Neural progenitor cell (in vitro differentiated cells): ENCODE measurements around the gene AHNAK2. TPM values are rescaled to one million over a fixed set of nuclear protein-coding genes. Genes with fewer than 3 reads are reported as not detected.
"Not testable (repeated sequence)": the region's sequence is repeated elsewhere in the genome, so short reads cannot be mapped to it uniquely, and the experiment has no call there.

Source experiments
- DNase-seq: peaks from one replicate; pipeline ENCODE4 v3.0.0-alpha.2; 2016; ENCODE audit warnings: low spot score
- H2AFZ ChIP-seq: fragments of 200-600 bp; sonication (generic); replicated peaks from 2 replicates; pipeline ENCODE4 v1.6.1; 2016; ENCODE audit warnings: antibody characterized with exemption
- H3F3A ChIP-seq: fragments of 200-600 bp; sonication (generic); 2 replicates; pipeline ENCODE4 v1.6.1; 2016; ENCODE audit warnings: antibody characterized with exemption, low read depth
- H3K27ac ChIP-seq: fragments of 200-600 bp; sonication (generic); 2 replicates; pipeline ENCODE4 v1.5.1; 2016; ENCODE audit warnings: mild to moderate bottlenecking
- H3K27me3 ChIP-seq: fragments of 200-600 bp; sonication (generic); 2 replicates; pipeline ENCODE4 v1.6.1; 2016; ENCODE audit warnings: mild to moderate bottlenecking, moderate library complexity
- H3K36me3 ChIP-seq: fragments of 200-600 bp; sonication (generic); 2 replicates; pipeline ENCODE4 v1.5.1; 2016
- H3K4me1 ChIP-seq: fragments of 200-600 bp; sonication (generic); 2 replicates; pipeline ENCODE4 v1.6.1; 2016; ENCODE audit warnings: mixed run types
- H3K4me2 ChIP-seq: fragments of 200-600 bp; sonication (generic); 2 replicates; pipeline ENCODE4 v1.6.1; 2016
- H3K4me3 ChIP-seq: fragments of 200-600 bp; sonication (generic); 2 replicates; pipeline ENCODE4 v1.5.1; 2016
- H3K79me2 ChIP-seq: fragments of 200-600 bp; sonication (generic); 2 replicates; pipeline ENCODE4 v1.6.1; 2016; ENCODE audit warnings: low read depth
- H3K9ac ChIP-seq: fragments of 200-600 bp; sonication (generic); 2 replicates; pipeline ENCODE4 v1.6.1; 2016
- H3K9me3 ChIP-seq: fragments of 200-600 bp; sonication (generic); 2 replicates; pipeline ENCODE4 v1.5.1; 2016; ENCODE audit warnings: low read depth
- H4K20me1 ChIP-seq: fragments of 200-600 bp; sonication (generic); 2 replicates; pipeline ENCODE4 v1.6.1; 2016; ENCODE audit warnings: low read depth
- H3K27ac Mint-ChIP-seq: 3 replicates; pipeline ENCODE4 v1.8.0; 2021; ENCODE audit warnings: mixed read lengths
- H3K27me3 Mint-ChIP-seq: 2 replicates; pipeline ENCODE4 v1.8.0; 2022; ENCODE audit warnings: low read depth, mild to moderate bottlenecking, inconsistent platforms, moderate library complexity, mixed read lengths; ENCODE audit not compliant: insufficient read depth
- H3K36me3 Mint-ChIP-seq: 3 replicates; pipeline ENCODE4 v1.8.0; 2021; ENCODE audit warnings: mixed read lengths
- H3K4me1 Mint-ChIP-seq: 3 replicates; pipeline ENCODE4 v1.8.0; 2021; ENCODE audit warnings: mixed read lengths
- H3K4me3 Mint-ChIP-seq: 3 replicates; pipeline ENCODE4 v1.8.0; 2021; ENCODE audit warnings: mild to moderate bottlenecking, moderate library complexity, mixed read lengths
- H3K9me3 Mint-ChIP-seq: 3 replicates; pipeline ENCODE4 v1.8.0; 2020; ENCODE audit warnings: mixed read lengths
- CTCF ChIP-seq: fragments of 200-600 bp; sonication (generic); IDR thresholded peaks from 2 replicates; pipeline ENCODE4 v1.5.1; 2017; ENCODE audit warnings: antibody characterized with exemption, mild to moderate bottlenecking
- EZH2 ChIP-seq: fragments of 200-600 bp; sonication (generic); IDR thresholded peaks from 2 replicates; pipeline ENCODE4 v1.6.1; 2017; ENCODE audit warnings: antibody characterized with exemption, mild to moderate bottlenecking, moderate library complexity
- EZH2phosphoT487 ChIP-seq: fragments of 200-600 bp; sonication (generic); IDR thresholded peaks from 2 replicates; pipeline ENCODE4 v1.6.1; 2017; ENCODE audit warnings: antibody characterized with exemption
- total RNA-seq: library from RNA; depleted of rRNA; stranded (reverse); fragments of >200 nt; gene quantifications from 2 replicates; pipeline ENCODE4 v1.2.3, GENCODE V29; 2015; ENCODE audit warnings: low replicate concordance

The AHNAK2 gene
- total RNA-seq, 1 donor from 2014 or later: 0.77 TPM

GRCh38 chr14:104943216-104944015 lies 34.8 kb downstream of the AHNAK2 start:
- not testable (repeated sequence) for H3K9me3 ChIP-seq, H3K4me3 Mint-ChIP-seq, H3K4me3 ChIP-seq, H3K27me3 Mint-ChIP-seq, H2AFZ ChIP-seq, H3K36me3 Mint-ChIP-seq, H3K79me2 ChIP-seq, H3K4me1 Mint-ChIP-seq, H3F3A ChIP-seq, H3K4me2 ChIP-seq, H3K4me1 ChIP-seq, H3K9ac ChIP-seq, H4K20me1 ChIP-seq, H3K27ac Mint-ChIP-seq, H3K36me3 ChIP-seq, H3K9me3 Mint-ChIP-seq, H3K27ac ChIP-seq, DNase-seq
- H3K27me3 ChIP-seq: peaks cover 21% of the 10 kb centered on the region

GRCh38 chr14:104942586-104942985 lies 35.6 kb downstream of the AHNAK2 start:
- no peaks in the 10 kb centered on the region for H4K20me1 ChIP-seq
- peaks cover 6% of the 10 kb centered on the region for H3K27me3 Mint-ChIP-seq
- H3F3A ChIP-seq: no peaks in the 10 kb centered on the region
- H3K36me3 ChIP-seq: no peaks in the 10 kb centered on the region
- DNase-seq: no peak
- peaks cover 29% of the 10 kb centered on the region for H3K27me3 ChIP-seq
- no peaks in the 10 kb centered on the region for H3K36me3 Mint-ChIP-seq
- no peaks in the 10 kb centered on the region for H3K79me2 ChIP-seq
- no peak overlapping the region for H3K27ac Mint-ChIP-seq
- H3K4me3 ChIP-seq: no peak overlapping the region
- no peak overlapping the region for H3K9ac ChIP-seq
- H2AFZ ChIP-seq: no peak overlapping the region
- peaks cover 6% of the 10 kb centered on the region for H3K9me3 Mint-ChIP-seq
- no peak overlapping the region for H3K27ac ChIP-seq
- no peak for TF ChIP-seq EZH2
- TF ChIP-seq CTCF: no peak
- TF ChIP-seq EZH2phosphoT487: no peak
- no peak overlapping the region for H3K4me2 ChIP-seq
- no peaks in the 10 kb centered on the region for H3K4me1 Mint-ChIP-seq
- H3K4me1 ChIP-seq: no peaks in the 10 kb centered on the region
- H3K9me3 ChIP-seq: no peaks in the 10 kb centered on the region
- no peak overlapping the region for H3K4me3 Mint-ChIP-seq

GRCh38 chr14:104941508-104942365 lies 36.4 kb downstream of the AHNAK2 start:
- H3K4me2 ChIP-seq: no peak overlapping the region
- H2AFZ ChIP-seq: no peak overlapping the region
- H3K4me1 ChIP-seq: no peaks in the 10 kb centered on the region
- peaks cover 9% of the 10 kb centered on the region for H3K27me3 Mint-ChIP-seq
- no peak overlapping the region for H3K4me3 ChIP-seq
- no peaks in the 10 kb centered on the region for H3K79me2 ChIP-seq
- H3K27ac Mint-ChIP-seq: no peak overlapping the region
- H3F3A ChIP-seq: no peaks in the 10 kb centered on the region
- no peak for DNase-seq
- H3K4me3 Mint-ChIP-seq: no peak overlapping the region
- H3K9me3 ChIP-seq: no peaks in the 10 kb centered on the region
- H3K36me3 ChIP-seq: no peaks in the 10 kb centered on the region
- H3K9ac ChIP-seq: no peak overlapping the region
- H3K4me1 Mint-ChIP-seq: no peaks in the 10 kb centered on the region
- H3K27ac ChIP-seq: no peak overlapping the region
- H4K20me1 ChIP-seq: no peaks in the 10 kb centered on the region
- peaks cover 11% of the 10 kb centered on the region for H3K9me3 Mint-ChIP-seq
- H3K36me3 Mint-ChIP-seq: no peaks in the 10 kb centered on the region
- no peak for TF ChIP-seq CTCF
- TF ChIP-seq EZH2phosphoT487: no peak
- TF ChIP-seq EZH2: no peak
- H3K27me3 ChIP-seq: peaks cover 38% of the 10 kb centered on the region
